Lower leg skin (tissue), 3 donors: ENCODE results near the gene HS3ST6.
"Not testable (repeated sequence)": the region's sequence is repeated elsewhere in the genome, so short reads cannot be mapped to it uniquely, and the experiment has no call there.

Experiments used
- POLR2A ChIP-seq, 2 donors: fragments of 450-650 bp; IDR thresholded peaks; one replicate each; pipeline ENCODE4 v1.6.1; 2016 to 2017; ENCODE audit warnings: antibody characterized with exemption in 2 of 2, mild to moderate bottlenecking in 1 of 2, moderate library complexity in 1 of 2
- TF ChIP-seq, protein P1 (sequence below), 3 donors: fragments of 450-650 bp; IDR thresholded peaks; one replicate each; pipeline ENCODE4 v1.5.1; 2016; ENCODE audit warnings: antibody characterized with exemption in 3 of 3, mild to moderate bottlenecking in 3 of 3, moderate library complexity in 2 of 3

GRCh38 chr16:1962161-1963153 is 44.2 kb upstream of the HS3ST6 start:
- TF ChIP-seq, protein P1, sequence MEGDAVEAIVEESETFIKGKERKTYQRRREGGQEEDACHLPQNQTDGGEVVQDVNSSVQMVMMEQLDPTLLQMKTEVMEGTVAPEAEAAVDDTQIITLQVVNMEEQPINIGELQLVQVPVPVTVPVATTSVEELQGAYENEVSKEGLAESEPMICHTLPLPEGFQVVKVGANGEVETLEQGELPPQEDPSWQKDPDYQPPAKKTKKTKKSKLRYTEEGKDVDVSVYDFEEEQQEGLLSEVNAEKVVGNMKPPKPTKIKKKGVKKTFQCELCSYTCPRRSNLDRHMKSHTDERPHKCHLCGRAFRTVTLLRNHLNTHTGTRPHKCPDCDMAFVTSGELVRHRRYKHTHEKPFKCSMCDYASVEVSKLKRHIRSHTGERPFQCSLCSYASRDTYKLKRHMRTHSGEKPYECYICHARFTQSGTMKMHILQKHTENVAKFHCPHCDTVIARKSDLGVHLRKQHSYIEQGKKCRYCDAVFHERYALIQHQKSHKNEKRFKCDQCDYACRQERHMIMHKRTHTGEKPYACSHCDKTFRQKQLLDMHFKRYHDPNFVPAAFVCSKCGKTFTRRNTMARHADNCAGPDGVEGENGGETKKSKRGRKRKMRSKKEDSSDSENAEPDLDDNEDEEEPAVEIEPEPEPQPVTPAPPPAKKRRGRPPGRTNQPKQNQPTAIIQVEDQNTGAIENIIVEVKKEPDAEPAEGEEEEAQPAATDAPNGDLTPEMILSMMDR (IDR thresholded peaks at IDR 0.05) = not testable (repeated sequence)
- TF ChIP-seq POLR2A (IDR thresholded peaks at IDR 0.05) = not testable (repeated sequence)
